ENCODE results near the gene GALNT11. TPM values are rescaled to one million over a fixed set of nuclear protein-coding genes. Genes with fewer than 3 reads are reported as not detected.

Gene GALNT11
- total and polyA plus RNA-seq, 9 of the 15 experiments (the other 6 are each of a cell fraction or from before 2014, with no cell fraction given), result 8.2 to 59.5 (median 36.5) TPM

- TF ChIP-seq KLF1 (tag; IDR thresholded peaks at IDR 0.05), result no peak
- 0 out of 2 replicates have a peak, but pooled peaks have one; percentile 79 for TF ChIP-seq CBFB (CRISPR knock-in tag; IDR thresholded peaks at IDR 0.05)
- TF ChIP-seq RAD21 (CRISPR knock-in tag; conservative IDR thresholded peaks at IDR 0.05 in 1 of 2, IDR thresholded peaks at IDR 0.05 in 1 of 2), result no peak
- TF ChIP-seq POLR2B (IDR thresholded peaks at IDR 0.05; ENCODE audit: low read depth, partially characterized antibody), result peak; percentile 92
- 0 out of 2 replicates have a peak, but pooled peaks have one; percentile 24 for TF ChIP-seq SREBF1 (IDR thresholded peaks at IDR 0.05; ENCODE audit: borderline replicate concordance, low read depth, low read length)
- TF ChIP-seq ZNF311 (CRISPR knock-in tag; IDR thresholded peaks at IDR 0.05), result no peak
- TF ChIP-seq NFE2L1 (tag; IDR thresholded peaks at IDR 0.05; ENCODE audit: borderline replicate concordance, low read depth), result no peak
- TF ChIP-seq CSDE1 (IDR thresholded peaks at IDR 0.05), result peak in 1 of 2 experiments; percentile 53; a peak in 2 of 4 replicates
- TF ChIP-seq TFAM (CRISPR knock-in tag; conservative IDR thresholded peaks at IDR 0.05), result no peak
- TF ChIP-seq ZNF121 (CRISPR knock-in tag; conservative IDR thresholded peaks at IDR 0.05), result peak; percentile 100
- TF ChIP-seq MIER1 (IDR thresholded peaks at IDR 0.05; ENCODE audit: low read depth), result peak; percentile 78; the same call in 1 of the 2 replicates
- TF ChIP-seq SP1 (CRISPR knock-in tag; IDR thresholded peaks at IDR 0.05), result peak; percentile 69; the same call in 1 of the 2 replicates
- no peak for TF ChIP-seq ZNF232 (CRISPR knock-in tag; IDR thresholded peaks at IDR 0.05)
- TF ChIP-seq ZBTB5 (IDR thresholded peaks at IDR 0.05), result peak; percentile 54; the same call in 1 of the 2 replicates
- no peak for TF ChIP-seq TAF15 (IDR thresholded peaks at IDR 0.05; ENCODE audit: low read depth, low read length)
- no peak for TF ChIP-seq RBM22 (IDR thresholded peaks at IDR 0.05; ENCODE audit: low read depth, low read length, poor library complexity, severe bottlenecking)
- no peak for TF ChIP-seq ZNF277 (CRISPR knock-in tag; IDR thresholded peaks at IDR 0.05; ENCODE audit: borderline replicate concordance)
- no peak for TF ChIP-seq KAT2B (IDR thresholded peaks at IDR 0.05; ENCODE audit: low read depth, low read length)
- peak; percentile 95; the same call in 1 of the 2 replicates for TF ChIP-seq GATAD2B (IDR thresholded peaks at IDR 0.05; ENCODE audit: borderline replicate concordance)
- peak; percentile 88 to 97; a peak in 3 of 4 replicates for TF ChIP-seq UBTF (IDR thresholded peaks at IDR 0.05; ENCODE audit: borderline replicate concordance in 1 of 2, low read depth in 2 of 2, low read length in 2 of 2)
- TF ChIP-seq NR4A1 (CRISPR knock-in tag; IDR thresholded peaks at IDR 0.05), result peak; percentile 42; the same call in 1 of the 2 replicates
- TF ChIP-seq NR4A1 (tag; IDR thresholded peaks at IDR 0.05), result no peak; the same call in 1 of the 2 replicates
Measured at GRCh38 chr7:152025077-152025936, at the start of gene GALNT11 (continued).
